ENCODE results near the gene BLACAT1. TPM values are rescaled to one million over a fixed set of nuclear protein-coding genes. Genes with fewer than 3 reads are reported as not detected.

The BLACAT1 gene
- total and polyA plus RNA-seq, 2 of the 4 experiments (the other 2 are of a cell fraction) = under 0.01 to 0.05 TPM

- BruUV-seq (replicated peaks) = no TSS peak
- Histone ChIP-seq H2BK15ac (ENCODE audit: low read depth, low read length) (no peak overlapping the region), H2BK120ac (ENCODE audit: low read depth, low read length) (no peak overlapping the region), H3K36me3 (ENCODE audit: control insufficient read depth, insufficient read depth, low read length) (no peaks in the 10 kb centered on the region), H4K8ac (ENCODE audit: low read depth in 2 of 2, low read length in 2 of 2) (no peak overlapping the region), H3K14ac (replicated peaks; ENCODE audit: low read depth, low read length) (no peak overlapping the region), H3K56ac (ENCODE audit: extremely low read depth, insufficient read depth, low read length) (no peak overlapping the region), H4K91ac (ENCODE audit: insufficient read depth, low read depth, low read length) (no peak overlapping the region), H3K18ac (ENCODE audit: low read depth, low read length) (no peak overlapping the region), H3K4me1 (ENCODE audit: control insufficient read depth, insufficient read depth, low read length) (peaks cover 3% of the 10 kb centered on the region; the same call in 1 of the 2 replicates), H3K4ac (ENCODE audit: low read depth, low read length) (no peak overlapping the region), H3K27me3 (ENCODE audit: control insufficient read depth, insufficient read depth, low read length) (peaks cover 52% of the 10 kb centered on the region), H3K23ac (ENCODE audit: low read depth, low read length) (no peak overlapping the region), H2AFZ (replicated peaks; ENCODE audit: low read length, poor library complexity) (peak overlapping the region; percentile 73), H4K20me1 (ENCODE audit: insufficient read depth, low read length) (no peaks in the 10 kb centered on the region), H3K4me3 (ENCODE audit: insufficient read depth, low read depth, low read length) (no peak overlapping the region), H2AK5ac (ENCODE audit: low read depth, low read length) (no peak overlapping the region), H2AK9ac (replicated peaks; ENCODE audit: low read depth, low read length, poor library complexity) (no peak overlapping the region), H3K27ac (ENCODE audit: insufficient read depth, low read length) (no peak overlapping the region), H3K9me3 (ENCODE audit: control insufficient read depth, insufficient read depth, low read length) (no peaks in the 10 kb centered on the region), H3K4me2 (ENCODE audit: low read depth, low read length) (no peak overlapping the region), H3K79me1 (ENCODE audit: low read depth in 1 of 2, low read length in 2 of 2) (no peaks in the 10 kb centered on the region), H2BK5ac (ENCODE audit: low read depth, low read length, poor library complexity, severe bottlenecking) (no peak overlapping the region), H4K5ac (ENCODE audit: low read depth, low read length) (no peak overlapping the region), H3K9ac (ENCODE audit: low read depth, low read length) (no peak overlapping the region), H2BK20ac (ENCODE audit: low read depth, low read length) (no peak overlapping the region), H3K9me1 (ENCODE audit: insufficient read depth, low read length) (no peaks in the 10 kb centered on the region)
- DNase-seq (no peak), ATAC-seq (ENCODE audit: low read depth) (no peak)
- in situ Hi-C loops (cut with MboI; ENCODE audit: low sequenced_read_pairs) (no loop called here), intact Hi-C loops (cut with micrococcal nuclease) (no loop called here), dilution Hi-C loops (cut with HindIII; ENCODE audit: low sequenced_read_pairs, unreplicated experiment) (no loop called here)
- TF ChIP-seq CTCF (conservative IDR thresholded peaks at IDR 0.05; ENCODE audit: low read depth, low read length) = no peak
- TF ChIP-seq POLR2A (IDR thresholded peaks at IDR 0.05; ENCODE audit: low read depth, low read length) = no peak
- no peak for TF ChIP-seq MXI1 (IDR thresholded peaks at IDR 0.05; ENCODE audit: borderline replicate concordance, low read depth, low read length)
- no peak for TF ChIP-seq RAD21 (IDR thresholded peaks at IDR 0.05; ENCODE audit: low read length)
- TF ChIP-seq USF2 (IDR thresholded peaks at IDR 0.05; ENCODE audit: low read depth, low read length) = no peak
- TF ChIP-seq RCOR1 (IDR thresholded peaks at IDR 0.05; ENCODE audit: insufficient replicate concordance, low read length) = no peak
- TF ChIP-seq CEBPB (IDR thresholded peaks at IDR 0.05; ENCODE audit: low read depth, low read length) = no peak
- no peak for TF ChIP-seq NFE2L2 (IDR thresholded peaks at IDR 0.05; ENCODE audit: low read depth, low read length)
- TF ChIP-seq CHD1 (IDR thresholded peaks at IDR 0.05; ENCODE audit: low read depth, low read length) = no peak
- CTCF ChIA-PET = interaction anchor here (1.0 to 3.7 kb wide), 4 partner anchors 31 to 165 kb away, joined by 3 to 20 read pairs (median 4); no protein-coding TSS in a partner anchor
- POLR2A ChIA-PET (ENCODE audit: unreplicated experiment) = no interaction called here
- WGBS, 2 experiments (ENCODE audit: extremely low coverage in 2 of 2, insufficient read length in 1 of 2) = 0% methylated on average over 3 of the region's 7 CpGs; no CpG with 5 or more reads in 1 of the 2 experiments
Observed at GRCh38 chr1:205492774-205493173, 36.9 kb upstream of the BLACAT1 start.

Measured in IMR-90 (cell line).